Motor neuron (in vitro differentiated cells): ENCODE data around the gene BTRC. TPM values are rescaled to one million over a fixed set of nuclear protein-coding genes. Genes with fewer than 3 reads are reported as not detected.

Source experiments
- ATAC-seq, 8 experiments: fragments of 200-7000 bp; cut with Tn5 transposase; replicated peaks in 6 of 8; 2 replicates each; pipeline ENCODE4 v1.8.0; 2021; ENCODE audit warnings: mild to moderate bottlenecking in 8 of 8, moderate library complexity in 8 of 8
- H3K27ac ChIP-seq, 2 donors: fragments of 250-450 bp; sonication (Bioruptor Pico); 2 replicates each; pipeline ENCODE4 v1.9.0; 2021; ENCODE audit warnings: antibody characterized with exemption in 2 of 2, mild to moderate bottlenecking in 2 of 2, moderate library complexity in 1 of 2
- H3K4me1 ChIP-seq, 2 donors: fragments of 250-450 bp; sonication (Bioruptor Pico); replicated peaks in 1 of 2; 2 replicates each; pipeline ENCODE4 v1.6.1; 2021; ENCODE audit warnings: antibody characterized with exemption in 2 of 2, mild to moderate bottlenecking in 2 of 2, moderate library complexity in 1 of 2
- H3K4me3 ChIP-seq, 5 donors: fragments of 250-450 bp; sonication (Bioruptor Pico); 2 replicates each; pipeline ENCODE4 v1.9.0; 2021; ENCODE audit warnings: antibody characterized with exemption in 5 of 5, mild to moderate bottlenecking in 5 of 5, moderate library complexity in 4 of 5
- WGBS, 10 experiments: fragments of 450-650 bp; shearing (Covaris generic); methylation state at CpG; one replicate each; pipeline ENCODE4 v1.0.0; 2022; 5-methylcytosine and 5-hydroxymethylcytosine counted together
- in situ Hi-C, 9 experiments: fragments of 400-800 bp; cut with MboI; loops; one replicate each; pipeline ENCODE4 v1.15.0; 2021; ENCODE audit warnings: low sequenced_read_pairs in 9 of 9, low pct_unique_long_range_greater_than_20kb in 2 of 9; ENCODE audit not compliant: unreplicated experiment in 9 of 9
- total RNA-seq, 8 experiments: library from RNA; unstranded; fragments of 300-600 nt; gene quantifications; 2 replicates each; pipeline versions ENCODE4 v1.2.3 to v1.2.4, GENCODE V29; 2022

The BTRC gene
- total RNA-seq, 8 experiments from 2014 or later = 18.5 to 27.5 (median 20.1) TPM

DNA sequence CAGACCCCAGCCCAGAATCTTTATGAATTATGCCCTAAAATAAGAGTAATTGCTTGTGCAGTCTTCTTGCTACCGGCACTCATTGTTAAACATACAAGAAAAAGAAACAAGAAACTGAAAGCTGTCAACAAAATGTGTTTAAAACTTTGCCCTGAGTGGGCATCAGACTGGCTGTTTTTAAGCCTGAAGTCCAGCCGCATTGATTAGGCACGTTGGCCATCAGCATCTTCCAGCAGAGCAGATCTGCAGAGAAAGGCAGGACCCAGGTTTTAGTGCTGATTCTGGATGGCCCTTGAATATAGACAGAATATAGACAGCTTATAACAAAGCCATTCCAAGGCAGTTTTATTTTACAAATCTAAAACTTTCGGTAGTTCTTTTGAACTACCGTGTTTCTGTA lies 131.2 kb downstream of the BTRC start:
- H3K27ac ChIP-seq = no peak overlapping the region
- H3K4me3 ChIP-seq = no peak overlapping the region
- no peak for ATAC-seq
- in situ Hi-C loops = no loop called here
- H3K4me1 ChIP-seq = peaks cover 18 to 46% of the 10 kb centered on the region in 2 donors
- WGBS, 10 experiments = 65 to 100% (median 82%) methylated on average over 1 to 5 of the region's 5 CpGs

DNA sequence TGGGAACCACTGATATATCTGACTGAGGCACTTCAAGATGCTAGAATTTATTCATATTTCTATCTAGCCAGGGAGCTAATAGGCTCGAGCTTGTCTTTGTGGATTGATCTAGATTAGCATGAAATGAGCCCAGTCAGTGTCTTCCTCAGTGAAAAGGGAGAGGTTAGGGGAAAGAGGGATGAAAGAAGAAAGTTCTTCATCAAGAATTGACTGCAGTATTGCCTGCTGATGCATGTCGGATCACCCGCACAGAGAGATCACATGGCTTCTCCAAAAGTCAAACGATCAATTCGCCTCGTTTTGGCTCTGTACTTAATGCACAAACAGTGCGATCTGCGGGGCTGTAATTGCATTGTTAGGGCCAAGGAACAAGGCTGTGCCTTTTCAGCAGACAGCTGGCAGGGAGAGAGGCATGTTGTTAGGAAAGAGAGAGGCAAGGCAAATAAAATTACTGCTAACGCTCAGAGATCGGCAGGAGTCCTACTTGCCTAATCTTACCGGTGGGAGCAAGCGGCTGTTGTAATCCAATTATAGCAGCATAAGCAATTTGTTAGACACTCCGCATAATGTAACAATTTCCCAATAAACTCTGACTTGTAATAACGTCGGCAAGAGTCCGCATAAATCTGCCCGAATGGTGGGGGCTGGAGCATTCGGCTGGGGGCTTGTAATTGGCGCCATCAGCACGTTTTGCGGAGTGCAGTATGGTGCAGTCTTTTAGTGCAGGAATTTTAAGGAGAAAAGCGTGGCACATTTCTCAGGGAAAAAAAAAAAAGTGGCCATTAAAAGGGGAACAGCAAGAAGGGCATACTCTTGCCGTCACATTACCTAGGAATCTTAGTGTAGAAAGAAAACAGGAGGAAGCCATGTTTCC lies 132.0 kb downstream of the BTRC start:
- in situ Hi-C loops = no loop called here
- Histone ChIP-seq H3K27ac (peak overlapping the region in 1 of 2 donors; percentile 33), H3K4me3 (peak overlapping the region; percentile 19 to 28 (median 22)), H3K4me1 (peaks cover 18 to 46% of the 10 kb centered on the region in 2 donors)
- peak in 5 of 8 experiments; percentile 83 to 89 (median 87) for ATAC-seq
- WGBS, 10 experiments = 3 to 73% (median 20%) methylated on average over 2 to 21 of the region's 23 CpGs

DNA sequence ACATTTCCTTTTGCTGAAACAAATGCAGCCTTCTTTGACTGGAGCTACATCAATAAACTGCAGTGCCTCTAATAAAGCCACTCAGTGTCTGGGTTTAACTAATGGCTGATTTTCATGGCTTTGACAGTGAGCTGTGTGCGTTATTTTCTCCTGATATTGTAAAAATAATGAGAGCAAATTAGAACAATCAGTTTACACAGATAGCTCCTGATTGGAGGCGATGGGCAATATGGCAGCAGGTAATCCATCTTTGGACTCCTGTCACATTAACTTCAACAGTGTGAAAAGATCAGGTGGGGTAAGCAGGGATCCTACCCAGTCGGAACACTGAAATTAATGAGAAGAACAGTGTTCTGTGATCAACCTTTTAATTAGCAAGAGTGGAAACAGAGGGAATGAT lies 133.4 kb downstream of the BTRC start:
- in situ Hi-C loops = no loop called here
- ATAC-seq = peak in 3 of 8 experiments; percentile 18 to 45 (median 21)
- Histone ChIP-seq H3K4me3 (peak overlapping the region in 1 of 5 donors; percentile 4), H3K4me1 (peaks cover 18 to 46% of the 10 kb centered on the region in 2 donors), H3K27ac (no peak overlapping the region)
- 17 to 100% (median 88%) methylated on average over 1 to 3 of the region's 3 CpGs; no CpG with 5 or more reads in 1 of the 10 experiments for WGBS, 10 experiments

DNA sequence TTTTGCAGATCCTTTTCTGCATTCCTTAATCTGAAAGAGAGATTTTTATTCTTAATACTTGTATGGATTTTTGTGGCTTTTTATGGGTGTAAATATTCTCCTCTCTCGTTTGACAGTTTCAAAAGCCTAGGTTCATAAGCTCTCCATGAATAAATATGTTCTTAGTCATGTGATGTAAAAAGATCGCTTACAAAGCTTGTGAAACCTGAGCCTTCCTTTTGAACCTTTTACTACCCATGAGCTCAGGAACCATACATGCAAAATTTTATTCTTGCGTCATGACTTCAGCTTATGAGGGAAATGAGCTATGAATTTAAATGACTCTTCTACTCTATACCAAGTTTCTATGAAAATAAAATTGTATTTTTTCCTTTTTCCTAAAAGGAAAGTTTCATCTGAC lies 135.4 kb downstream of the BTRC start:
- peak in 4 of 8 experiments; percentile 33 to 98 (median 91) for ATAC-seq
- WGBS, 10 experiments = 0 to 74% (median 50%) methylated on average over 3 of the region's 3 CpGs; no CpG with 5 or more reads in 1 of the 10 experiments
- peaks cover 24 to 51% of the 10 kb centered on the region in 2 donors for H3K4me1 ChIP-seq
- H3K4me3 ChIP-seq = no peak overlapping the region
- in situ Hi-C loops = no loop called here
- no peak overlapping the region for H3K27ac ChIP-seq

DNA sequence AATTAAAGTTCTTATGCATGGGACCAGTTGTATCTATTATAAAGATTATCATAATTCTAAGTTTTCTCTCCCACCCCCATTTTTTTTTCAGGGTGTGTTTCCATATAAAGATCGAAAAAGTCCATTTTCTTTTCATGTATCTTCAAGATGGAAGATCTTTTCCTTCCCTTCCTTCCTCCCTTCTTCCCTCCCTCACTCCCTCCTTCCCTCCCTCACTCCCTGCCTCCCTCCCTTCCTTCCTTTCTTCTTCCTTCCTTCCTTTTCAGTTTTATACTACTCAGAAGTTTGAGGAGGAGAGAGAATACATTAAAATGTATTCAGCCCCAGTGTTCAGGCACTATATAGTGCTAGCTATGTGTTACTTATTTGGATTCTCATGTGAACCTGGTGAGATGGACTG lies 136.1 kb downstream of the BTRC start:
- Histone ChIP-seq H3K4me3 (no peak overlapping the region), H3K27ac (no peak overlapping the region), H3K4me1 (peaks cover 24 to 56% of the 10 kb centered on the region in 2 donors)
- in situ Hi-C loops = no loop called here
- no peak for ATAC-seq
- whole genome bisulfite sequencing, 10 experiments = 93 to 100% (median 100%) methylated on average over 1 of the region's 1 CpG; no CpG with 5 or more reads in 4 of the 10 experiments

DNA sequence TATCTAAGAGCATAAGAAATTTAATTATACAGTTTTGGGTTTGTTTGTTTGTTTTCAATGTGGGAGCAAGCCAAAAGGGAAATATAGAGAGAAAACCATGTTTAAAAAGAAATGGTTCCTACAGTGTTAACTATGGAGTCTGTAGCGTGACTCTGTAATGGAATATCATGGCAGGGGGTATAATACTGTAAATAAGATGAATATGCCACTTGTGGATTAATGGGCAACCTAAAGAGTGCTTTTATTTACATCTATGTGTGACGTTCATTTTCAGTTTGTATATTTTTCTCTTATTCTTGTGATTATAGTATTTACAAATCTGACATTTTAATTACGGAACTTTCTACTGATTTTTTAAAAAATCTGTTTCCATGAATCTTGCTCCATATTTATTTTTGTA lies 138.2 kb downstream of the BTRC start:
- H3K27ac ChIP-seq = no peak overlapping the region
- H3K4me1 ChIP-seq = peaks cover 9 to 48% of the 10 kb centered on the region in 2 donors
- no peak for ATAC-seq
- H3K4me3 ChIP-seq = no peak overlapping the region
- in situ Hi-C loops = no loop called here
- WGBS, 10 experiments = 74 to 100% (median 93%) methylated on average over 1 to 3 of the region's 3 CpGs

DNA sequence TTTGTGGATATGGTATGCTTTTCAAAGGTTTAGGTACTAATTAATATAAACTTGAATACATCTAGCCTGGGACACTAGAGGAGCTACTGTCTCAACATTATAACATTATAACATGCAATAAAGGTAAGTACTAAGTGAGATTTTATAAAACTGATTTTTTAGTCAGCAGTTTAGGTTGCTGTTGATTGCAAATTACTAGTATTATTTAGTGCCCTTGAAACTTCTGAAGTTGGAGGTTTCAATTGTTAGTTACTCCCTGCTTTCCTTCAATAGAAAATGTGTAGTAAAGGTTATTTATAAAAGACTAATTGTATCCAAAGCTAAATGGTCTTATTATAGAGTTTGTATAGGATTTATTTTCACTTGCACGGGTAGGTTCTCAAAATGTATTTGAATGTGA lies 138.8 kb downstream of the BTRC start:
- Histone ChIP-seq H3K4me3 (no peak overlapping the region), H3K27ac (no peak overlapping the region), H3K4me1 (peaks cover 5 to 42% of the 10 kb centered on the region in 2 donors)
- no peak for ATAC-seq
- in situ Hi-C loops = no loop called here
- WGBS, 10 experiments = 11 to 100% (median 64%) methylated on average over 1 of the region's 1 CpG

DNA sequence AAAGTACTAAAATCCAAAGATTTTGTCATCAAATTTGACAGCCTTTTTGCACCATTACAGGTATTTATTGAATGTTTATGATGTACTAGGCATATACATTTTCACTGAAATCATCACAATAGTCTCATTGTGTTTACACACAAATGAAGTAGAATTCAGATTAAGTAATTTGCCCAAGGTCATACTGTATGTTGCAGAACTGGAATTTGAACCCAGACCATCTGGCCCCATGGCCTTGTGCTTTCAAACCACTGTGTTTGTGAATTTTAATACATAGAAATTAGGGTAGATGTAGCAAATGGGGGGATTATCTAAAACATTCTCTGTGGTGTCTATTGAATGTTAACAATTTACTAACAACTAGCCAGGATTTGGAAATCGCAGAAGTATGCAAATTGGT lies 139.3 kb downstream of the BTRC start:
- no peak for ATAC-seq
- Histone ChIP-seq H3K4me3 (no peak overlapping the region), H3K4me1 (peaks cover 5 to 38% of the 10 kb centered on the region in 2 donors), H3K27ac (no peak overlapping the region)
- in situ Hi-C loops = no loop called here
- WGBS, 10 experiments = 40 to 100% (median 86%) methylated on average over 1 of the region's 1 CpG; no CpG with 5 or more reads in 2 of the 10 experiments

DNA sequence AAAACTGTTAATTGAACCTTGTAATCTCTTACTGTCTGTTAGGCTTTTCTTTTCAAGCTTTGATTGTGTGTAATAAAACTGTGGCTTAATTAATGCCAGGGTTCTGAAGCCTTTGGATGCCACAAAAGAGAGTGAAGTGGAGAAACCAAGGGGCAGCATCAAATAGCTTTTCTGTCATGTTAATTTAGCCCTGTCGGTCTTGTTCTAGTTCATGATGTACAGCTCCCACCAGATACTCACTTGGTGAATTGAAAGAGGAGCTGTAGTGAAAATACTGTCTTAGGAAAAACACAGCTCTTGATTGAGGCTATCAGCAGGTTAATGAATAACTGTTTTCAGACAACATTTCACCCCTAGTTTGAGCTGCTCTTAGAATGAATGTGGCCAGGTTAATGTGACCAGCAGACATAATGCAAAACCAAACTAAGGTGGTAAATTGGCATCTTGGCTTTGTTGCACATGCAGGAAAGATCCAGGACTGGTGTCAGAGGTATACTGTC lies 139.9 kb downstream of the BTRC start:
- H3K27ac ChIP-seq = no peak overlapping the region
- WGBS, 10 experiments = 0 to 86% (median 0%) methylated on average over 1 of the region's 1 CpG; no CpG with 5 or more reads in 3 of the 10 experiments
- peaks cover 5 to 34% of the 10 kb centered on the region in 2 donors for H3K4me1 ChIP-seq
- H3K4me3 ChIP-seq = no peak overlapping the region
- peak in 3 of 8 experiments; percentile 25 to 42 (median 32) for ATAC-seq
- in situ Hi-C loops = no loop called here

DNA sequence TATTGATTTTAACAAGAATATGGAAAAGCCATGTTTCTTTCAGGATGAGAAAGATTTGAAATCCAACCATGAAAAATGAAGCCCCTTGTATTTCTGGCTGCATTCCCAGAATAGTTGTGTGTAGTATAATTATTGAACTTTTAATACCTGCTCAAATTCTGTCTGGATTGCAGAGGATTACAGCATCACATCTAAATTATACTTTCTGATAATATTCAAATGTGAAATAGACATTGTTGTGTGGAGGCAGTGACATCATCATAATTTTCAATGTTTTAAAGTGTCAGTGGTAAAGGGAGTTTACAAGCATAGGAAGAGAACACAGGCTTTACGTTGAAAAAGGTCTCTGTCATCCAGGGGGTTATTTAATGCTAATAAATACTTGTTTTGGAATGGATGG lies 140.7 kb downstream of the BTRC start:
- Histone ChIP-seq H3K4me3 (no peak overlapping the region), H3K4me1 (peaks cover 5 to 29% of the 10 kb centered on the region in 2 donors), H3K27ac (no peak overlapping the region)
- in situ Hi-C loops = no loop called here
- ATAC-seq = peak in 2 of 8 experiments; percentile 23 to 38
- 60 to 100% (median 94%) methylated on average over 1 of the region's 1 CpG; no CpG with 5 or more reads in 2 of the 10 experiments for WGBS, 10 experiments

DNA sequence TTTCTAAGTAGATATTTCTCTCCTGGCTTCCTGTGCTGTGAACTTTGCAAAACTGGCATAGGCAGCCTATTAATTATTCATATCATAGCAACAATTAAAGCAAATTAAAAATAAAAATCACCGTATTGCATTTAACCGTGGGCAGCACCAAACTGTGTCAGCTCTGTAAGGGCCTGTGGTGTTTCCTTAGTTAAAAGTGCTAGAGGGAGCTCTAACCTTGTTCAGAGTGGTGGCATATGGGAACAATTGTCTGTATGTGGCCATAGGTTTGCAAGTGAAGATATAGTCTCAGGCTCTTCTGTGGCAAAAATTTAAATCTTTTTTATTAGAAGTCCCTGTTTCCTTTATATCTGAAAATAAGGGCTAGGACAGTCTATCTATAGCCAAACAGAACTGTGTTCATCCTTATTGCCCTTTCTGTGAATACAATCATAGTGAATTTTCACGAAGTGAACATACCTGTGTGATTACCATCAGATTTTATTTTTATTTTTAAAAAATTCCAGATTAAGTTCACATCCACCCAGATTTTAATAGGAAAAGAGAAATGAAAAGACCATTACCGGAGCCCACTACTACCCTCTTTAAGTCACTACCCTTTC lies 141.5 kb downstream of the BTRC start:
- WGBS, 10 experiments = 59 to 100% (median 74%) methylated on average over 1 to 4 of the region's 4 CpGs; no CpG with 5 or more reads in 1 of the 10 experiments
- in situ Hi-C loops = no loop called here
- H3K4me1 ChIP-seq = peaks cover 5 to 25% of the 10 kb centered on the region in 2 donors
- H3K27ac ChIP-seq = no peak overlapping the region
- H3K4me3 ChIP-seq = no peak overlapping the region
- peak; percentile 50 to 88 (median 74) for ATAC-seq

DNA sequence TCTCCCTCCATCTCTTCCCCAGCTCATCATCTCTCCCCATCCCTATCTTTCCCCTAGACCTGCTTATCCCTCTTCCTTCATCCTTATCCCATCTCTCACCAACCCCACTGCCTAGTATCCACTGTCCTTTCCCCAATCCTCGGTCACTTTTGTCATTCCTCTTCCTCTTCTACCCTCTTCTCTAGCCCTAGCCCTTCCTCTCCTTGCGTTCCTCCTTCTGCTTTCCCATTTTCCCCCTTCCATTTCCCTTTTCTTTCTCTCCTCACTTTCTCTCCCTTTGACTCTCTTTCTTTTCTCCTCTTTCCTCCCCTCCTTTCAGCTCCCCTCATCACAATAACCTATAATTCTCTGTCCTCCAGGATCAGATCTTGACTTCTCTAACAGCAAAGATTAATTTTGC lies 150.5 kb downstream of the BTRC start:
- no peak overlapping the region for H3K27ac ChIP-seq
- H3K4me1 ChIP-seq = no peaks in the 10 kb centered on the region
- in situ Hi-C loops = no loop called here
- 50 to 100% (median 90%) methylated on average over 1 to 2 of the region's 2 CpGs; no CpG with 5 or more reads in 1 of the 10 experiments for WGBS, 10 experiments
- no peak for ATAC-seq
- H3K4me3 ChIP-seq = no peak overlapping the region
